H1 (cell line): ENCODE data around the gene C12orf75.

Source experiments
- ATF3 ChIP-seq: IDR thresholded peaks from 2 replicates; pipeline ENCODE4 v1.6.1; 2011; ENCODE audit warnings: low read depth, mild to moderate bottlenecking, low read length; ENCODE audit not compliant: insufficient read depth
- CEBPB ChIP-seq: IDR thresholded peaks from 2 replicates; pipeline ENCODE4 v1.6.1; 2012; ENCODE audit warnings: low read depth, low read length
- EP300 ChIP-seq, 2 experiments: IDR thresholded peaks; 1 replicate in 1 of 2; 2 replicates in 1 of 2; pipeline ENCODE4 v1.6.1; 2011 to 2012; ENCODE audit warnings: low read depth in 2 of 2, low read length in 2 of 2, mild to moderate bottlenecking in 2 of 2, borderline replicate concordance in 1 of 2, inconsistent platforms in 1 of 2, moderate library complexity in 1 of 2
- EZH2 ChIP-seq: fragments of 200-600 bp; sonication (generic); IDR thresholded peaks from 2 replicates; pipeline ENCODE4 v1.7.1; 2012; ENCODE audit warnings: low read depth, mild to moderate bottlenecking, moderate library complexity, low read length, inconsistent platforms; ENCODE audit not compliant: severe bottlenecking
- GABPA ChIP-seq: IDR thresholded peaks from 2 replicates; pipeline ENCODE4 v1.6.1; 2011; ENCODE audit warnings: mild to moderate bottlenecking, low read length, moderate library complexity, borderline replicate concordance; ENCODE audit not compliant: insufficient read depth
- JUN ChIP-seq: IDR thresholded peaks from 2 replicates; pipeline ENCODE4 v1.6.1; 2011; ENCODE audit warnings: low read depth, mild to moderate bottlenecking, improper control_type of control experiment, low read length
- MAFK ChIP-seq: IDR thresholded peaks from 2 replicates; pipeline ENCODE4 v1.6.1; 2012; ENCODE audit warnings: low read depth, mild to moderate bottlenecking, improper control_type of control experiment, low read length
- POLR2AphosphoS5 ChIP-seq: IDR thresholded peaks from 2 replicates; pipeline ENCODE4 v1.6.1; 2011; ENCODE audit warnings: low read depth, low read length
- SIX5 ChIP-seq: IDR thresholded peaks from 2 replicates; pipeline ENCODE4 v1.6.1; 2011; ENCODE audit warnings: mild to moderate bottlenecking, low read depth, low read length
- TCF12 ChIP-seq: IDR thresholded peaks from 2 replicates; pipeline ENCODE4 v1.6.1; 2011; ENCODE audit warnings: low read depth, mild to moderate bottlenecking, low read length
- YY1 ChIP-seq: IDR thresholded peaks from 2 replicates; pipeline ENCODE4 v1.6.1; 2011; ENCODE audit warnings: low read depth, mild to moderate bottlenecking, low read length
- TF ChIP-seq, protein P1 (sequence below), 3 experiments: IDR thresholded peaks; 1 replicate in 2 of 3; 2 replicates in 1 of 3; pipeline versions ENCODE4 v1.5.1 to v1.6.1; 2011; ENCODE audit warnings: low read length in 3 of 3, mild to moderate bottlenecking in 3 of 3, inconsistent platforms in 2 of 3, low read depth in 1 of 3, moderate library complexity in 1 of 3; ENCODE audit not compliant: insufficient read depth in 1 of 3; ENCODE audit errors: control extremely low read depth in 1 of 3

- no peak for TF ChIP-seq GABPA
- no peak for TF ChIP-seq EP300 (IDR thresholded peaks at IDR 0.05; ENCODE audit: borderline replicate concordance in 1 of 2, low read depth in 2 of 2, low read length in 2 of 2)
- no peak for TF ChIP-seq ATF3
- TF ChIP-seq, protein P1, sequence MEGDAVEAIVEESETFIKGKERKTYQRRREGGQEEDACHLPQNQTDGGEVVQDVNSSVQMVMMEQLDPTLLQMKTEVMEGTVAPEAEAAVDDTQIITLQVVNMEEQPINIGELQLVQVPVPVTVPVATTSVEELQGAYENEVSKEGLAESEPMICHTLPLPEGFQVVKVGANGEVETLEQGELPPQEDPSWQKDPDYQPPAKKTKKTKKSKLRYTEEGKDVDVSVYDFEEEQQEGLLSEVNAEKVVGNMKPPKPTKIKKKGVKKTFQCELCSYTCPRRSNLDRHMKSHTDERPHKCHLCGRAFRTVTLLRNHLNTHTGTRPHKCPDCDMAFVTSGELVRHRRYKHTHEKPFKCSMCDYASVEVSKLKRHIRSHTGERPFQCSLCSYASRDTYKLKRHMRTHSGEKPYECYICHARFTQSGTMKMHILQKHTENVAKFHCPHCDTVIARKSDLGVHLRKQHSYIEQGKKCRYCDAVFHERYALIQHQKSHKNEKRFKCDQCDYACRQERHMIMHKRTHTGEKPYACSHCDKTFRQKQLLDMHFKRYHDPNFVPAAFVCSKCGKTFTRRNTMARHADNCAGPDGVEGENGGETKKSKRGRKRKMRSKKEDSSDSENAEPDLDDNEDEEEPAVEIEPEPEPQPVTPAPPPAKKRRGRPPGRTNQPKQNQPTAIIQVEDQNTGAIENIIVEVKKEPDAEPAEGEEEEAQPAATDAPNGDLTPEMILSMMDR (IDR thresholded peaks at IDR 0.05; ENCODE audit: control extremely low read depth in 1 of 3, insufficient read depth in 1 of 3, low read depth in 1 of 3, low read length in 3 of 3), result no peak
- no peak for TF ChIP-seq EZH2
- TF ChIP-seq POLR2AphosphoS5, result no peak
- TF ChIP-seq MAFK, result no peak
- no peak for TF ChIP-seq YY1
- TF ChIP-seq TCF12, result no peak
- TF ChIP-seq CEBPB, result no peak
- TF ChIP-seq SIX5, result no peak
- TF ChIP-seq JUN, result no peak
Observed at GRCh38 chr12:105322070-105322469, 8.4 kb upstream of the C12orf75 start.
